CD1c-positive myeloid dendritic cell (primary cell): ENCODE data around the gene FAM168A.

Experiments
- DNase-seq: peaks from one replicate; pipeline ENCODE4 v3.0.0-alpha.2; 2016; ENCODE audit errors: extremely low spot score

The FAM168A gene

DNA sequence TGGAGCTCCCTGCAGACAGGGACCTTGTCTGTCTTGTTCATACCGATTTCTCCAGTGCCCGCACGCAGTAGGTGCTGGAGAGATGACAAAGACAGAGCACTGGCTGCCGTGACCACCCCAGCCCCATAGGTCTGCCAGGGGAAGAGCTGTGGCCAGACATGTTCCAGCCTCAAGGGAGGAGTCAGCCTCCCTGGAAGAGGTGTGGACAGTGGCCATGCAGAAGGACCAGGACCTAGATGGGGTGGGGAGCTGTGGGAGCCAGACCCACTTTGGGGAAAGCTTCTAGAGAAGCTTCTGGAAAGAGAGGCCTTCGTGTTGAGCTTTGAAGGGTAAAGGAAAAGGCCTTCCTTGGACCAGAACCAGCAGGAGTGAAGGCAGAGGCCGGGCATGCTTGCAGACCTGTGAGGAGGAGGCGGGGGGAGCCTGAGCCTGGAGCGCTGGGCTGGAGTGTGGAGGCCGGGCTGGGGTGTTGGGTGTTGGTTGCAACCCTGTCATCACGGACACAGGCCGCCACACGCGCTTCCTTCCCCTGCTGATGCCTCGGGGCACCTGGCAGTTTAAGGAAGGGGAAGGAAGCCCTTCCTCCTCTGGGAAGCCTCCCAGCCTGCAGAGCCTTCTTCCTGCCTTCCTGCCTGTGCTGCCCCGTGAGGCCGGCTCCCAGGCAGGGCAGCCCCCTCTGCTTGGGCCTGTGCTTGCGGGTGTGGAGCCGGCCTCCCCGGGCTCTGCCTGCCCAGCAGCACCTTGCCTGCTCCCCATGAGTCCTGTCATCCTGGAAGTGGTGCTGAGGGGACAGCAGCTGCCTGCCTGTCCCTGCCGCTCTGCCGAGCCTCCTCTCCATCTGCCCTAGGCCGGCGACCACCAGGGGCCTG, 209.4 kb downstream of the FAM168A start:
- peak; percentile 63 for DNase-seq

DNA sequence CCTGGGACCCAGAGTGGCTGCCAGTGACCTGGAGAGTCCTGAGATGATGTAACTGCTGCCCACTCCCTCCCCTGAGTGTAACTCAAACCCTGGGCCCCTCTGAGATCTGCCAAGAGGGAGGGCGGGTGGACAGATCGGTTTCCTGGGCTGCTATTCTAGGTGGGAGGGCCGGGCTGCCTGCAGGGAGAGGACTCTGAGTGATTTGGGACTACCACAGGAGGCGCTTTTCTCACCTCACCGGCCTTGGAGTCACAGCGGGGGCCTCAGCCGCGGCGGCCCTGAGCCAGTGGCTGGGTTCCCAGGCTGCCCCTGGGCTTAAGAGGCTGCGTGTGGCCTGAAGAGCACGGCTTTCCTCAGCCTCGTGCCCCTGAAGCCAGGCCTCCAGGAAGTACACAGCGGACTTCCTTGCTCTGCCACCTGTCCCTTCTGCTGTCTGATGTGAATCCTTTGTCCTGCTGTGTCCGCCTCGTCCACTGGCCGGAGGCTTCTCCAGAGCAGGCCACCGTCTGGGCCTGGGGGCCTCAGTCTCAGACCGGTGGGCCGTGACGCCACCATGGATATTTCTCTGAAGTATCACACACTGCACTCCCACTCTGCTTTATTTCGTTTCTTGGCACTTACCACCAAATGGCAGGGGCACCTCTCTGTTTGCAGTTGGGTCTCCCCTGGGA, 210.2 kb downstream of the FAM168A start:
- DNase-seq = no peak

DNA sequence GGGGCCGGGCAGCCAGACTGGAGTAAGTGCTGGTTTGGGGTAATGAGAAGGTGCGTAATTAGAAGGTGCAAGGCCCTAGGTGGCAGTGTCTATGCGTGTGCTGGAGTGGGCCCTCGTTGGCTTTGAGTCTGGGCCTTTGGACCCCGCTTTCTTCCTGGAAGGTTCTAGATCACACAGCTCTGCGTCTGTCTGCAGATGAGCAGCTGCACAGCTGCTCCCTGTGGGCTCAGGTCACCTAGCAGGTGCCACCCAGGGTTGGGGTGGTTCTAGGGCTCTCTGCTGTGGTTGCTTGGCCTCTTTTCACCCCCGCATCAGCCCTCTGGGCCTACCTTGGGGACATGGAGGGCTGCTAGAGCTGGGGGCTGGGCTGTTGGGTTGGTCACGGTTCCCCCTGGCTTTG, 211.4 kb downstream of the FAM168A start:
- DNase-seq = no peak

DNA sequence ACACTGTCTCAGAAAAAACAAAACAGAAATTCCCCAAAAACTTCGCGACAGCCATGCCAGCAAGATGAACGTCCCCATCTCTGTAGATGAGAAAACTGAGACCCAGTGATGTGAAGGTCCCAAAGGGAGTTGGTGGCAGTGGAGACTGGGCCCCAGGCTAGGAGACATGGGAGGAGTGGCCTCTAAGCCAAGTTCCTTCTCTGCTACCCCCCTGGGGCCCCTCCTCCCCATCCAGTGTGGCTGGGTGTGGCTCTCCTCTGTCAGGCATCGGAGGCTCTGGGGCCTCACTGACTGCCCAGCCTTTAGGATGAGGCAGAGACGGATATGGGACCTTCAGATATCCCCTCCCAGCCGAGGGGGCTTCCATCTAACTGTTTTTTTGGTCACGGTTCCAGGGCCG, 211.9 kb downstream of the FAM168A start:
- DNase-seq = peak; percentile 68

DNA sequence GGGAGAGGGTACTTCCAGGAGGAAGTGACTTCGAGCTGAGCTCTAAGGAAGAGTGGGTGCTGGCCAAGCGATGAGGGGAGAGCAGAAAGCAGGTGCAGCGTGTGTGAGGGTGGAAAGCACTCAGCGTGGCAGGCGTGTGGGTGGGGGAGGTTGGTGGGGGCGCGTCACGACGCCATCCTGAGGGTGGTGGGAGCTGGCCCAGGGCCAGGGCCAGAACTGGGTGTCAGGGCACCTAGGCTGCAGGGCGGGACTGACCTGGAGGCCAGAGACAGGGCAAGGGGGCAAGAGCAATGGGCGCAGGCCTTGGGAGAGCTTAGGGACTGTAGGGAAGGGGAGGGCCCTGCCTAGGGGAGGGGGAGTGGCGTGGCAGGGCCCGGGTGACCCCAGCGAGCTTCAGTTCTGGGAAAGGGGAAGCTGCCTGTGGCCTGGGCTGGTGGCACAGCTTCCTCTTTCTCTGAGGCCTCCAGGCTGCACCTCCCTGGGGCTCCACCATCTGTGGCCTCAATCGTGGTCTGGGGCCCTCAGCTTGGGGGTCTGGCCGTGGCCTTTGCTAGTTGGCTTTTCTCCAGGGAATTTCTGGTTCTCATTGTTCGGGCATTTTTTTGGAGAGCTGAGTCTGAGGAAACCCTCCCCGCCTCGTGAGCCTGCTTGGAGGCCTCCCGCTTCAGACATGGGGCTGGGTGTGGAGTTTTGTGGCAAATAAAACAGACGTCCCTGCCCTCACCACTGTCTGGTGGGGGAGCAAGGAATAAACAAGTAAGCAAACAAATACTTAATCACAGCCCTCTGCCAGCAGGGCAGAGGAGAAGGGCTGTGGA, 212.8 kb downstream of the FAM168A start:
- DNase-seq = peak; percentile 93

DNA sequence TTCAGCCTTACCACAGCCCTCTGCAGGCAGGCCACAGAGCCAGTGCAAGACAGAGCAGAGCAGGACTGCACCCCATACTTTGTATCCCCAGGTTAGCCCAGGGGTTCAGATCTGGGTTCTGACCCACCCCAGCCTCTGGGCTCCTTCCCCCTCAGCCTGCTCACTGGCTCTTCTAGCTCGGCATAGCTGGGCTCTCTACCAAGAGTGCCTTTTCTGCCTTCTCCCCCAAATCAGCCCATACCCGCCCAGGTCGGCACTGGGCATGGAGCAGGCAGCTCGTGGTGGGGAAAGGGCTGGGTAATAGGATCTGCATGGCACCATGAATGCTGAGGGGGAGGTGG, 213.4 kb downstream of the FAM168A start:
- DNase-seq = no peak

DNA sequence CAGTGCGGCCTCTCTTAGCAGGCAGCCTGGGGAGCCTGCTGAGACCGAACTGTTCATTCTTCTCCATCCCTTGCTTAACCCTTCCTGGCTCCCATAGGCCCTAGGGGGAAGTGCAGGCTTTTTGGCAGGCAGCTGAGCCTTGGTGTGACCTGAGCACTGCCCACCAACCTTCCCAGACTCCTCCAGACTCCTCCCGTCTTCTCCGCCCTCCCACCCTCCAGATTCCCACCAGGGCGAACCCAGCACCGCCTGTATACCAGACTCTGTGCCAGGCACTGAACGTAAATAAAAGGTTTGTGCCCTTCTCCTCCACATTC, 213.8 kb downstream of the FAM168A start:
- peak; percentile 42 for DNase-seq

DNA sequence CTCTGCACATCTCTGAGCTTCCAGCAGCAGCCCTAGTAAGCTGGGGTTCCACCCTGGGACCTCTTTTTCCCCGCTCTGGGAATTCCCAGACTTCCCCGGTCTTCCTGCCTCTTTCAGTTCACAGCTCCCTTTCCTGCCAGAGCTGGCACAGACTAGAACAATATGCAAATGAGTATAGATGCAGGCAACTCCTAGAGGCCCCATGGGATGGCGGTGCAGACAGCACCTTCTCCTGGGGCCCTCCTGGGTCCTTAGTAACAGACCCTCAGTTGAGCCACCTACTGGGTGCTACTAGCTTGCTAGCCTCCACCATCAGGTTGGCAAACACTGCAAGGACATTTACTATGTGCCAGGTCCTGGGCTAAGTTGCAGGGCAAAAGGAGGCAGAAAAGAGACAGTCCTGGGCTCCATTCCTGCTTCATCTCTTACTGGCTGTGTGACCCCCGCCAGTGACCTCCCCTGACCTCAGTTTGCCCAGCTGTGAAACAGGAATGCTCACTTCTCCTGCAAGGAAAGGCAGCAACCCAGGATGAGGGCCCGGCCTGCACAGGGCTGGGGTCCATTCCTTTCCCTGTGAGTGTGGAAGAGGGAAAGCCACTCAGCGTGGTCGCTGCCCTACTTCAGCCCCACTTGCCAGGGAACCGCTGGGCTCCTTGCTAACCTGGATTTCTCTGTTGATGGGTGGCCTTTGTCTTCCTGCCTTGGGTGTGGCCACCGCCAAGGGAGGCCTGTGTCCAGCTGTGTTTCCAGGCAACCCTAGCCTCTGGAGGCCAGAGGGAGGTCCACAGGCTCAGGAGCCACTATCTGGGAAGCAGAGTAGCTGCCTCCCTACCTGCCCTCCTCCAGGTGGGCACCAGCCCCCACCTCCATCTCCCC, 214.4 kb downstream of the FAM168A start:
- DNase-seq = no peak

DNA sequence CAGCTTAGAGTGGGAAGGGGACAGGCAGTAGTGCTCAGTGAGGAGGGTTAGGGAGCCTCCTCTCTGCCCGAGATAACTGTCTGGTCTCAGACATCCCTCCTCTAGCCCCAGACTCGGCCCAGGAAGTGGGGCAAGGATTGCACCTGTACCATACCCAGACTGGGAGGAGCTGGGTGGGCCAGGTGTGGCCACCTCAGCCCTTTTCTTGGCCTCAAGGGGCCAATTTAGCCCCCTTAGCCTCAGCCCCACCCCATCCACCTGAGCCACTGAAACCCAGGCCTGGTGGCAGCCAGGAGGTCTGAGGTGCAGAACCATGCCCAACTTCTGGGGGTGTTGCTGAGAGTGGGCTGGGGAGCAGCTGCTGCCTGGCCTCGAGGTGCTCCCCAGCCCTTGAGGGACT, 215.2 kb downstream of the FAM168A start:
- no peak for DNase-seq

DNA sequence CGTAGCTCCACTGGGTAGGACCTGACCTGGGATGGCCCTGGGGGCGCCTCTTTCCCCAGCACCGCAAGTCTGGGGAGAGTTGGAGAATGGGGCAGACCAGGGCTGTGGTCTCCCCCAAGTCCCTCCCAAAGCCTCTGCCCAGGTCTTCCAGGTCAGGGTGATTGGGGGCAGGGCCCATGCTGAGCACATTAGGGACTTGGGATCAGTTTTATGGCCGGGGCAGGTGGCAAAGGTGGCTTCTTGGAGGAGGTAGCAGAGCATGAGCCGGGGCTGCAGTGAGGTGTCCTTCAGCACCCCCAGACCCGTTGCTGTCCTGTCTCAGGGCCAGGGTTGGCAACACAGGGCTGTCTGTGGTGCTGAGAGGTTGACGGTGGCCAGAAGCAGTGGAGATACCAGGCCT, 215.7 kb downstream of the FAM168A start:
- DNase-seq = no peak

DNA sequence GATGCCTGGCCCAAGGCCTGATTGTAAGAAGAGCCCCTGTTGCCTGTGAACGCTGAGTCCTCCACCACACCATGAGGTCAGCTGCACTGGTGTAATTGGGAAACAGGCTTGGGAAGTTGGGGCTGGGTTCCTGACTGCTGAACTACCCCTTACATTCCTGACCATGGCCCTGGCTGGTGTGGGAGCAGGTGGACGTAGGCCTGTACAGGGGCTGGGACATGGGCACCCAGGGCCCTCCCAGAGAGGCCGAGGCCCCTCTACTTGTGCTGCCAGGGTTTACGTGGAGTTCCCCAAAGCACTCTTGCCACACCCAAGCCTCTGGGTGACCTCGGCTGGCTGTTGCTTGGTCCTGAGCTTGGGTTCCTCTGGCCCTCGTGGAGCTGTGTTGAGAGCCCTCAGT, 216.3 kb downstream of the FAM168A start:
- peak; percentile 63 for DNase-seq

DNA sequence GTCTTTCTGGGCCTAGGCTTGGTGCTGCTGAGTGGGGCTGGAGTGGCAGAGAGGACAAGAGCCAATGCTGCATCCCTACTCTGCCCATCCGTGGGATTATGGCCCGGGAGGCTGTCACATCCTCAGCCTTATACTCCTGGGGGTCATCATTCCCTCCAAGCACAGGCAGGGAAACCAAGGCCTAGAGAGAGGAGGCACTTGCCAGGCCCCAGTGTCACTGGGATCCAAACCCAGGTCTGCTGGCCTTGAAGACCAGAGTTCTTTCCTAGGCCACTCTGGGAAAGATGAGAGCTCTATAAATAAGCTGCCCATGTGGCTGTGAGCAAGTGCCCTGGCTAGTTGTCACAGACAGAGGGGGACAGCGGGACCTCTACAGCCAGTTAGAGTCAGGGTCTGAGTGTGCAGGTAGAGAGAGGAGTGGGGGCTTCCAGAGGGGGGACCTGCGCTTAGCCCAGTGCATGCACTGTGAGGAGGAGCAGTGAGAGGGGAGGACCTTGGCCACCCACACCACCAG, 217.0 kb downstream of the FAM168A start:
- DNase-seq = no peak

DNA sequence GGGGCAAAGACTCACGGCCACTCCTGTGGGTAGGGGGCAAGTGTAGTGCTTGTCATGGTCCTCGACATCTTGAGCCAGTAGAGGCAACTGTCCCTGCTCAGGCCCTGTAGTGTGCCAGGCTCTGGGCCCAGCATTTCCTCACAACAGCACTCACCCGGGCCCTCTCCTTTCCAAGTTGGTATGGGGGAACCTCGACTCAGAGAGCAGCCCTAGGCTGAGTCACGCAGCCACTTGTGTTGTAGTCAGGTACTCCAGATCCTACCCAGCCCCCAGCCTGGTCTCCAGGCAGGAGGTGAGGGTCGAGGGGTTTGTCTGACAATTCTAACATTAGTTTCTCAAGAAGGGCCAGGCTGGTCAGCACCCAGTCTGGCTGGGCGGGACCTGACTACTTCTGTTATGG, 217.6 kb downstream of the FAM168A start:
- DNase-seq = peak; percentile 42

DNA sequence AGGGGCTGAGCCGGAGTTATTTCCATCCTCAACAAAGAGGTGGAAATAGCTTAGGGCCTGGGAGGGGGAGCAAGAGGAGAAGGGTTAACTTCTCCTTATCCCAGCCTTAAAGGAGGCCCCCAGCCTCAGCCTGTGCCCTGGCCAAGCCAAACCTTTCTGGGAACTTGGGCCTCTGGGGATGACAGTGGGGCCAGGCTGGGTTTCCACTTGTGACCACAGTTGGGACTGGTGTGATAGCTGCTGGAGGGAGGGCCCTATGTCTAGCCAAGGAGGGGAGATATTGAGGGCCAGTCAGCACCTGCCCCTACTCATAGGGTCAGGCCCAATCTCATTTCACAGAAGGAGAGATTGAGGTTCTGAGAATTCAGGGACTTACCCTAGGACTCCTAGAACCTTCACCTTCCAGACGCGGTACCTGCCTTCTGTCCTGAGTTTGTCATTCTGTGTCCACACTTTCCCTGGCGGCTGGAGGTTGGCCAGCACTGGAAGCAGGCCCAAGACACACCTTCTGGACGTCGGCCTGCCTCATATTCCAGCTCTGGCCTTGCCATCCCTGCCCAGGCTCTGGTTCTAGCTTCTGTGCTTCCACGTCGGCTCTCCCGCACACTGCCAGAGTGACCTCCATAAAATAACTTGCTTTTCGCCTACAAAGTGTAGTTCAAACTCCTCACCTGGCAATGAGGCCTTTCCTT, 218.6 kb downstream of the FAM168A start:
- no peak for DNase-seq

DNA sequence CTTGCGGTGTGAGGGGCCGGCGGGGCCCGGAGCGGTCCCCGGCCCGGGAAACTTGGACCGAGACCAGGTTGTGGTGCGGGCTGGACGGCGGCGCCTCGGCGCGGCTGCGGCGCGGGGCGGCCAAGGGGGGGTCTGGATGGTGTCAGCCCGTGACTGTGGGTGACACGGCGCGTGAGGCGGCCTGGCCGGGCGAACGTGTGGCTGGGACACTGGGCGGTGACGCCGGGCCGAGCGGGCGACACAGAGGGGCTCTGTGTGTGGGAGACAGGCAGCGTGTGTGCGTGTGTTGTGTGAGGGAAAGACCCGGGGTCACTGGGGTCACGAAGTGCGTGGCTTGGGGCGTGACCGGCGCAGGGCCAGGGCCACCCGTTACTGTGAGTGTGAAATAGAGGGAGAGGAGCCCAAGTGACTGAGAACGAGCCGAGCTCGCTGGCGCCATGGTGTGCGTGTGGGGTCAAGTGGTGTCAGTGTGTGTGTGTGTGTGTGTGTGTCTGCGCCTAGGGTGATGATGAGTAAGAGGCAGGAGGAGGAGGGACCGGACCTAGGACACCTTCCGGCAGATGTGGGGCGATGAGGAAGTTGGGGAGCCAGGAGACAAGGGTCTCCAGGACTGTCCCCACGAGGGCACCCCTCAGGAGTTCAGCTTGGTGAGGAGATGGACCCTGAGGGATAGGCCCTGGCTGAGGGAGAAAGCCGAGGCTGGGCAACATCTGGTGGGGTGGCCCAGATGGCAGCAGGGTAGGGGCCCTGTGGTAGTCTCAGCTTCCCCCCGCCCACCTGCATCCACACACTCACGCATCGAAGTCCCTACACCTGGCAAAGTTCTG, 220.9 kb downstream of the FAM168A start:
- peak; percentile 83 for DNase-seq

DNA sequence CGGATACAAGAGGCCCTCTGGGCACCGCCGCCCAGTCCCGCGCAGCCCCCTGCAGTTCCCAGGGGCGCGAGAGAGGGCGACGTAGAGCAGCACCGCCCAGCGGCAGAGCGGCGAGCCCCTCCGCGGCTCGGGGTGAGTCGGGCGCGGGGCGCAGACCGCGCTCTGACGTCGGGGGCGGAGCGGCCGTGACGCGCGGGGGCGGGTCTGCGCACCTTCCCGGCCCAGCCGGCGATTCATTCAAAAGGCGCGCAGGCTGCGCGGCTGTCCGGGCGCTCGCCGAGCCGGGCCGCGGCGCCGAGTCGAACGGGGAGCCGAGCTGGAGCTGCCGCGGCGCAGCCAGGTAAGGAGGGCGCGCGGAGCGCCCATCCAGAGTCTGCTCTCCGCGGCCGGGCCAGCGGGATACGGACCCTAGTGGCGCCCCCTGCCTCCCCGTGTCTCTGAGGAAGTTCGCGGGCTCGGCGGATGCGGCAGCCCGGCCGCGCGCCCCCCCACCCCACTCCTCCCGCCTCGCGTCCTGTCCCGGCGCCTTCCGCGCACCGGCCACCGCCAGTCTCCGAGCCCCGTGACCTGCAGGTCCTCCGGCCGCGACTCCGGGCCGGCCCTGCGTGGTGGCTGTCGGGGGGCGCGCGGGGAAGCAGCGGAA, 221.6 kb downstream of the FAM168A start, which contains the start of gene RELT:
RELT (plus strand) TSS at position 240 of the 643 bp plus-strand sequence. CDS start 12,738 bp downstream, outside the sequence.
- peak; percentile 98 for DNase-seq

DNA sequence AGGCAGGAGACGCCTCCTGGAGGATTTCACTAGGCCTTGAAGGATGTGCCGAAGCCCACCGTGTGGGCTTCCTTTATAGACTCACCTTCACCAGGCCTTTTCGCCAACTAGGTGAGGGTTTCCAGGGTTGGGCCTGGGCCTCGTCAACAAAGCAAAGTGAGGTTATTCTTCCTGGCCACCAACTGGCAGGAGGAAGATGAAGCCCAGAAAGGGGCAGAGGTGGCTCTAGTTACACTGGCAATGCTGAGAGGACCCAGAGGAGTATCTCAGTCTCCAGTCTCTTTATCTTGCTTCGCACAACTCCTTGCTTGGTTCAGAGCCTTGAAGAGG, 222.1 kb downstream of the FAM168A start:
- no peak for DNase-seq

DNA sequence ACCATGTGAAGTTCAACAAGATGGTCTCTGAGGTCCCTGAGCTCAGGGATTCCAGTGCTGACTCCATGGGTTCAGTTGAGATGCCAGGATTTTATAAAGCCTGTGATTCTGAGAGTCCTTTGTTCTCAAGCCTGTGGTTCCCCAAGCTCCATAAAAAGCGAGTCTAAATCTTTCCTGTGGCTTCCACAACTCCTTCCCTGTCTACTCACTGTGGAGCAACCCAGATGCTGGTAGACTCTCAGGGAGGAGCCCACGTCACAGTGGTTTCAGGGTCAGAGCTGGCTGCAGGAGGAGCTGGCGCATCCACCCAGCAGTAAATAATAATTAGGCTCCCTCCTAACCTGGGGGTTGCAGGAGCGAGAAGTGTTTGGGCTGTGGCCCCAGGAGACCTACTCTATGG, 223.8 kb downstream of the FAM168A start:
- no peak for DNase-seq

DNA sequence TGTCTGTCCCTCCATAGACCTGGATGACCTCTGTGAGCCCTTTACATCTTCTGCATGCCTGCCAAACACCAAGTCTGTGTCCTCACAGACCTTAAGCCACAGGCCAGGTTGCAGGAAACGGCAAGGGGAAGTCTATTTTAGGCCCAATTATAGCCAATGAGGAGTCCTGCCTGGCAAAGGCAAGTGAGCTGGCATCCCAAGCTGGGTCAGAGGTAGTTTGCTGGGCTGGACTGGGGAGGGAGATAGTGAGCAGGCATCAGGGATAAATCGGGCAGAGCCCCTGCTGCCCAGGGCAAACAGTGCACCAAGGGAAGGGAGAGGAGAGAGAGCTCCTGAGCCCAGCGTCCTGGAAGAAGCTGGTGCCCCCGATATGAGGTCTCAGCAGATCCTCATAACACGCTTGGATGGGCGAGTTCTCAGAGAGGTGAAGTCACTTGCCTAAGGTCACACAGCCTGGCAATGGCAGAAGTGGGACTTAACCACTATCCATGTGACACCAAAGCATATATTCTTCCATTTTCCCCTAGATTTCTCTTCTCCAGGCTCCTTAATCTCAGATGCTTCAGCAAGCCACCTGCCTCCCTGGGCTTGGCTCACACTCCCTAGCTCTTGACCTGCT, 225.4 kb downstream of the FAM168A start:
- DNase-seq = no peak
